K562 (cell line): ENCODE data around the gene HNRNPA2B1.

ENCODE experiments used
- ADNP ChIP-seq: fragments of 200-800 bp; sonication (Bioruptor generic); IDR thresholded peaks from 2 replicates; pipeline ENCODE4 v1.6.1; 2016; ENCODE audit warnings: missing genetic modification characterization, missing compliant biosample characterization
- ESRRB ChIP-seq: fragments of 250-450 bp; sonication (Bioruptor Pico); IDR thresholded peaks from 2 replicates; pipeline ENCODE4 v1.5.0; 2020; ENCODE audit warnings: mild to moderate bottlenecking, moderate library complexity, borderline replicate concordance
- HNRNPL ChIP-seq: fragments of 200-400 bp; formaldehyde crosslinking; IDR thresholded peaks from 2 replicates; pipeline ENCODE4 v1.6.1; 2017; ENCODE audit warnings: low read depth, mild to moderate bottlenecking, low read length
- POLR2A ChIP-seq: fragments of 450-650 bp; conservative IDR thresholded peaks from 2 replicates; pipeline ENCODE4 v1.6.1; 2016
- RB1 ChIP-seq: fragments of 450-650 bp; IDR thresholded peaks from 2 replicates; pipeline ENCODE4 v1.6.1; 2017; ENCODE audit warnings: low read depth, mild to moderate bottlenecking
- TBL1XR1 ChIP-seq, 2 experiments: IDR thresholded peaks; 2 replicates each; pipeline ENCODE4 v1.6.1; 2012; ENCODE audit warnings: improper control_type of control experiment in 2 of 2, low read length in 2 of 2, mild to moderate bottlenecking in 1 of 2
- TF ChIP-seq, protein P1 (sequence below): IDR thresholded peaks from 3 replicates; pipeline ENCODE4 v1.6.1; 2011; ENCODE audit warnings: borderline replicate concordance, mild to moderate bottlenecking, moderate library complexity; ENCODE audit not compliant: insufficient read length; ENCODE audit errors: extremely low read depth
- TF ChIP-seq, protein P2 (sequence below), 3 experiments: IDR thresholded peaks in 2 of 3; conservative IDR thresholded peaks in 1 of 3; 2 replicates each; pipeline ENCODE4 v1.5.1; 2011 to 2012; ENCODE audit warnings: low read length in 3 of 3, mild to moderate bottlenecking in 3 of 3, control low read depth in 2 of 3, improper control_type of control experiment in 1 of 3, inconsistent platforms in 1 of 3, low read depth in 1 of 3, mixed read lengths in 1 of 3, moderate library complexity in 1 of 3; ENCODE audit not compliant: insufficient read depth in 2 of 3
- TF ChIP-seq, protein P3 (sequence below), 3 experiments: fragments of 200-800 bp in 1 of 3; sonication (Bioruptor generic) in 1 of 3; sonication (generic) in 1 of 3; formaldehyde crosslinking in 1 of 3; IDR thresholded peaks; 2 replicates each; pipeline versions ENCODE4 v1.6.1 to v1.8.0; 2016 to 2022; ENCODE audit warnings: mild to moderate bottlenecking in 2 of 3, missing compliant biosample characterization in 2 of 3, missing genetic modification characterization in 2 of 3, missing genetic modification reagents in 1 of 3

DNA sequence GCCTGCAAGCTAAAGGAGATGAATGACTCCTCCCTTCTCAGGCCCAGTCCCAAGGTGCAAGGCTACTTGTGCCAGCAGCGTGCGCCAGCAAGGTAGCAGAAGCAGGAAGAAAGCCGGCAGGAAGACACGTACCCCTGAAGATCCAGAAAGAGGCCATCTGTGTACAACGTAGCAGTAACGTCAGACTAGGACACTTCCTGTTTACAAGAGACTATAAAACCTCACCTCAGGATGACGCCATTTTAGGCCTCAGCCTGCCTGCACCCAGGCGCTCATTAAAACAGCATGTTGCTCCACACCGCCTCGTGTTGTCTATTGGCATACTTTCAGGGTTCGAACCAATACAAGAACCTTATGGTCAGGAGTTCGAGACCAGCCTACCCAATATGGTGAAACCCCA lies 49.7 kb upstream of the HNRNPA2B1 start:
- TF ChIP-seq, protein P1, sequence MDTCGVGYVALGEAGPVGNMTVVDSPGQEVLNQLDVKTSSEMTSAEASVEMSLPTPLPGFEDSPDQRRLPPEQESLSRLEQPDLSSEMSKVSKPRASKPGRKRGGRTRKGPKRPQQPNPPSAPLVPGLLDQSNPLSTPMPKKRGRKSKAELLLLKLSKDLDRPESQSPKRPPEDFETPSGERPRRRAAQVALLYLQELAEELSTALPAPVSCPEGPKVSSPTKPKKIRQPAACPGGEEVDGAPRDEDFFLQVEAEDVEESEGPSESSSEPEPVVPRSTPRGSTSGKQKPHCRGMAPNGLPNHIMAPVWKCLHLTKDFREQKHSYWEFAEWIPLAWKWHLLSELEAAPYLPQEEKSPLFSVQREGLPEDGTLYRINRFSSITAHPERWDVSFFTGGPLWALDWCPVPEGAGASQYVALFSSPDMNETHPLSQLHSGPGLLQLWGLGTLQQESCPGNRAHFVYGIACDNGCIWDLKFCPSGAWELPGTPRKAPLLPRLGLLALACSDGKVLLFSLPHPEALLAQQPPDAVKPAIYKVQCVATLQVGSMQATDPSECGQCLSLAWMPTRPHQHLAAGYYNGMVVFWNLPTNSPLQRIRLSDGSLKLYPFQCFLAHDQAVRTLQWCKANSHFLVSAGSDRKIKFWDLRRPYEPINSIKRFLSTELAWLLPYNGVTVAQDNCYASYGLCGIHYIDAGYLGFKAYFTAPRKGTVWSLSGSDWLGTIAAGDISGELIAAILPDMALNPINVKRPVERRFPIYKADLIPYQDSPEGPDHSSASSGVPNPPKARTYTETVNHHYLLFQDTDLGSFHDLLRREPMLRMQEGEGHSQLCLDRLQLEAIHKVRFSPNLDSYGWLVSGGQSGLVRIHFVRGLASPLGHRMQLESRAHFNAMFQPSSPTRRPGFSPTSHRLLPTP = no peak
- TF ChIP-seq, protein P2, sequence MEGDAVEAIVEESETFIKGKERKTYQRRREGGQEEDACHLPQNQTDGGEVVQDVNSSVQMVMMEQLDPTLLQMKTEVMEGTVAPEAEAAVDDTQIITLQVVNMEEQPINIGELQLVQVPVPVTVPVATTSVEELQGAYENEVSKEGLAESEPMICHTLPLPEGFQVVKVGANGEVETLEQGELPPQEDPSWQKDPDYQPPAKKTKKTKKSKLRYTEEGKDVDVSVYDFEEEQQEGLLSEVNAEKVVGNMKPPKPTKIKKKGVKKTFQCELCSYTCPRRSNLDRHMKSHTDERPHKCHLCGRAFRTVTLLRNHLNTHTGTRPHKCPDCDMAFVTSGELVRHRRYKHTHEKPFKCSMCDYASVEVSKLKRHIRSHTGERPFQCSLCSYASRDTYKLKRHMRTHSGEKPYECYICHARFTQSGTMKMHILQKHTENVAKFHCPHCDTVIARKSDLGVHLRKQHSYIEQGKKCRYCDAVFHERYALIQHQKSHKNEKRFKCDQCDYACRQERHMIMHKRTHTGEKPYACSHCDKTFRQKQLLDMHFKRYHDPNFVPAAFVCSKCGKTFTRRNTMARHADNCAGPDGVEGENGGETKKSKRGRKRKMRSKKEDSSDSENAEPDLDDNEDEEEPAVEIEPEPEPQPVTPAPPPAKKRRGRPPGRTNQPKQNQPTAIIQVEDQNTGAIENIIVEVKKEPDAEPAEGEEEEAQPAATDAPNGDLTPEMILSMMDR (IDR thresholded peaks at IDR 0.05 in 2 of 3, conservative IDR thresholded peaks at IDR 0.05 in 1 of 3; ENCODE audit: insufficient read depth in 2 of 3, low read depth in 1 of 3, low read length in 3 of 3) = no peak
- TF ChIP-seq HNRNPL (no peak), POLR2A (no peak), ESRRB (no peak), ADNP (no peak), RB1 (no peak), TBL1XR1 (IDR thresholded peaks at IDR 0.05; ENCODE audit: low read length in 2 of 2) (no peak)
- TF ChIP-seq, protein P3, sequence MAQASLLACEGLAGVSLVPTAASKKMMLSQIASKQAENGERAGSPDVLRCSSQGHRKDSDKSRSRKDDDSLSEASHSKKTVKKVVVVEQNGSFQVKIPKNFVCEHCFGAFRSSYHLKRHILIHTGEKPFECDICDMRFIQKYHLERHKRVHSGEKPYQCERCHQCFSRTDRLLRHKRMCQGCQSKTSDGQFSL (CRISPR knock-in tag; IDR thresholded peaks at IDR 0.05) = no peak
- TF ChIP-seq, protein P3 (tag; IDR thresholded peaks at IDR 0.05) = no peak
